GM12891 (cell line): ENCODE results near the gene RNLS.

Experiments used
- POLR2AphosphoS5 ChIP-seq: IDR thresholded peaks from 2 replicates; pipeline ENCODE4 v1.6.1; 2011; ENCODE audit warnings: low read depth, low read length, control low read depth
- SPI1 ChIP-seq: IDR thresholded peaks from 2 replicates; pipeline ENCODE4 v1.6.1; 2011; ENCODE audit warnings: low read depth, low read length, control low read depth

DNA sequence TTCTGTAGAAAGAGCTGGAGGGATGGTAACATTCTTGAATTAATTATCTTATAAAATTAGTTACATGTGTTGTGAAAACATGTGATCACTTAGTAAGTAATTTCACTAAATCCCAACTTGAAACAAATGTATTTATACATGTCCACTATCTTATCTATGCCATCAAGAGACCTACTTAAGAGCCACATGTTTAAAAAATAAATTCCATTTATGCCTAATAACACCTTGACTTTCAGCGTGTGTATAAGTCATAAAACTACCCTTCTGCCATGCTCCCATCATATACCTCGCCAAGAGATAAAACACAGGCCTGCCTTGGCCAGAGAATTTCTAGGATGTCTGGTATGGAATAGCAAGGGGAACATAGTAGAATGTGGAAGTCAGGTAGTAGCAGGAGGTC, 40.7 kb upstream of the RNLS start:
- TF ChIP-seq SPI1, result no peak
- no peak for TF ChIP-seq POLR2AphosphoS5
